ENCODE data around the gene PRR7.

PRR7 gene

GRCh38 chr5:177425196-177425800, 21.3 kb upstream of the PRR7 start:
- no peak for DNase-seq

- DNase-seq: peak; percentile 100
Observed at GRCh38 chr5:177425801-177426565, 20.6 kb upstream of the PRR7 start.

- peak; percentile 49 for DNase-seq
Observed at GRCh38 chr5:177426566-177427210, 19.9 kb upstream of the PRR7 start, which contains the start of gene GRK6. GRK6 (plus strand) TSS chr5:177426676; CDS start chr5:177426846, 170 bp downstream.

- DNase-seq: peak; percentile 76
Observed at GRCh38 chr5:177427211-177427822, 19.3 kb upstream of the PRR7 start.

- DNase-seq: peak; percentile 87
Observed at GRCh38 chr5:177427919-177428573, 18.6 kb upstream of the PRR7 start.

- DNase-seq: no peak
Observed at GRCh38 chr5:177428574-177429217, 17.9 kb upstream of the PRR7 start.

GRCh38 chr5:177429248-177430040, 17.2 kb upstream of the PRR7 start:
- peak; percentile 41 for DNase-seq

GRCh38 chr5:177430140-177430951, 16.3 kb upstream of the PRR7 start:
- no peak for DNase-seq

GRCh38 chr5:177430972-177431316, 15.7 kb upstream of the PRR7 start:
- no peak for DNase-seq

- no peak for DNase-seq
Observed at GRCh38 chr5:177431317-177432142, 15.1 kb upstream of the PRR7 start.

- no peak for DNase-seq
Observed at GRCh38 chr5:177432143-177432838, 14.3 kb upstream of the PRR7 start.

- no peak for DNase-seq
Observed at GRCh38 chr5:177432839-177433657, 13.6 kb upstream of the PRR7 start.

GRCh38 chr5:177433658-177434217, 12.9 kb upstream of the PRR7 start:
- no peak for DNase-seq

GRCh38 chr5:177434437-177434836, 12.2 kb upstream of the PRR7 start:
- DNase-seq: no peak

GRCh38 chr5:177434942-177435738, 11.5 kb upstream of the PRR7 start:
- DNase-seq: no peak

GRCh38 chr5:177435847-177436536, 10.6 kb upstream of the PRR7 start:
- DNase-seq: no peak
